H9 (cell line): ENCODE results near the gene SLC30A1. TPM values are rescaled to one million over a fixed set of nuclear protein-coding genes. Genes with fewer than 3 reads are reported as not detected.

Source experiments
- DNase-seq: peaks from one replicate; pipeline ENCODE4 v3.0.0-alpha.2; 2017
- H2AFZ ChIP-seq: one replicate; pipeline ENCODE4 v1.6.1; 2013; ENCODE audit warnings: mild to moderate bottlenecking, low read length, control low read depth, moderate library complexity
- H2AK5ac ChIP-seq: 2 replicates; pipeline ENCODE4 v1.6.1; 2013; ENCODE audit warnings: low read length, control low read depth, mixed read lengths; ENCODE audit not compliant: insufficient read length
- H2BK120ac ChIP-seq: one replicate; pipeline ENCODE4 v1.6.1; 2013; ENCODE audit warnings: low read depth, mild to moderate bottlenecking, low read length, control low read depth, inconsistent platforms; ENCODE audit not compliant: poor library complexity, severe bottlenecking
- H2BK12ac ChIP-seq: 2 replicates; pipeline ENCODE4 v1.6.1; 2013; ENCODE audit warnings: low read length, control low read depth, mixed read lengths, low read depth; ENCODE audit not compliant: insufficient read length
- H2BK15ac ChIP-seq: 2 replicates; pipeline ENCODE4 v1.6.1; 2013; ENCODE audit warnings: low read depth, low read length, control low read depth
- H2BK20ac ChIP-seq: one replicate; pipeline ENCODE4 v1.6.1; 2013; ENCODE audit warnings: low read depth, mild to moderate bottlenecking, low read length, control low read depth, inconsistent platforms; ENCODE audit not compliant: poor library complexity, severe bottlenecking
- H2BK5ac ChIP-seq: 2 replicates; pipeline ENCODE4 v1.6.1; 2013; ENCODE audit warnings: low read length, control low read depth, mixed read lengths; ENCODE audit not compliant: insufficient read length
- H3K14ac ChIP-seq: 2 replicates; pipeline ENCODE4 v1.6.1; 2013; ENCODE audit warnings: low read length, control low read depth; ENCODE audit not compliant: insufficient read depth
- H3K18ac ChIP-seq: 2 replicates; pipeline ENCODE4 v1.6.1; 2013; ENCODE audit warnings: low read depth, mild to moderate bottlenecking, mixed read lengths, low read length, control low read depth; ENCODE audit not compliant: insufficient read length
- H3K23ac ChIP-seq: 2 replicates; pipeline ENCODE4 v1.6.1; 2013; ENCODE audit warnings: low read length, control low read depth, mixed read lengths, low read depth; ENCODE audit not compliant: insufficient read length
- H3K23me2 ChIP-seq: 2 replicates; pipeline ENCODE4 v1.6.1; 2013; ENCODE audit warnings: low read depth, mild to moderate bottlenecking, mixed read lengths, low read length, control low read depth; ENCODE audit not compliant: insufficient read length, poor library complexity, severe bottlenecking
- H3K27ac ChIP-seq: 2 replicates; pipeline ENCODE4 v1.5.1; 2013; ENCODE audit warnings: low read length, control low read depth, mixed read lengths, low read depth; ENCODE audit not compliant: insufficient read length
- H3K27me3 ChIP-seq: 2 replicates; pipeline ENCODE4 v1.6.1; 2013; ENCODE audit warnings: low read length, control low read depth, inconsistent platforms; ENCODE audit not compliant: insufficient read depth
- H3K4ac ChIP-seq: 2 replicates; pipeline ENCODE4 v1.6.1; 2013; ENCODE audit warnings: low read depth, mild to moderate bottlenecking, control low read depth, inconsistent platforms, low read length, moderate library complexity
- H3K4me1 ChIP-seq: 2 replicates; pipeline ENCODE4 v1.6.1; 2013; ENCODE audit warnings: low read length, control low read depth, inconsistent platforms; ENCODE audit not compliant: insufficient read depth
- H3K4me2 ChIP-seq: 2 replicates; pipeline ENCODE4 v1.6.1; 2013; ENCODE audit warnings: low read length, control low read depth, mixed read lengths; ENCODE audit not compliant: insufficient read length, insufficient read depth
- H3K56ac ChIP-seq: 2 replicates; pipeline ENCODE4 v1.6.1; 2013; ENCODE audit warnings: low read depth, mild to moderate bottlenecking, mixed read lengths, low read length, control low read depth; ENCODE audit not compliant: insufficient read length
- H3K79me1 ChIP-seq: 2 replicates; pipeline ENCODE4 v1.6.1; 2013; ENCODE audit warnings: low read depth, mild to moderate bottlenecking, moderate library complexity, low read length, control low read depth, inconsistent platforms; ENCODE audit not compliant: insufficient read depth, poor library complexity, severe bottlenecking
- H3K79me2 ChIP-seq: 2 replicates; pipeline ENCODE4 v1.6.1; 2013; ENCODE audit warnings: low read length, control low read depth, inconsistent platforms; ENCODE audit not compliant: insufficient read depth
- H3K9ac ChIP-seq: 2 replicates; pipeline ENCODE4 v1.6.1; 2013; ENCODE audit warnings: low read length, control low read depth, mixed read lengths; ENCODE audit not compliant: insufficient read length; ENCODE audit errors: extremely low read depth
- H3K9me3 ChIP-seq: one replicate; pipeline ENCODE4 v1.6.1; 2013; ENCODE audit warnings: low read depth, low read length, inconsistent platforms; ENCODE audit not compliant: control insufficient read depth
- H3T11ph ChIP-seq: one replicate; pipeline ENCODE4 v1.6.1; 2013; ENCODE audit warnings: mild to moderate bottlenecking, low read length, control low read depth, inconsistent platforms
- H4K20me1 ChIP-seq: one replicate; pipeline ENCODE4 v1.6.1; 2013; ENCODE audit not compliant: control insufficient read depth, insufficient read length, insufficient read depth
- H4K5ac ChIP-seq: 2 replicates; pipeline ENCODE4 v1.6.1; 2013; ENCODE audit warnings: low read depth, mild to moderate bottlenecking, mixed read lengths, low read length, control low read depth; ENCODE audit not compliant: insufficient read length
- H4K8ac ChIP-seq: replicated peaks from 2 replicates; pipeline ENCODE4 v1.6.1; 2013; ENCODE audit warnings: low read length, control low read depth, mixed read lengths, low read depth; ENCODE audit not compliant: insufficient read length
- H4K91ac ChIP-seq: 2 replicates; pipeline ENCODE4 v1.6.1; 2013; ENCODE audit warnings: low read depth, mild to moderate bottlenecking, moderate library complexity, mixed read lengths, low read length, control low read depth; ENCODE audit not compliant: insufficient read length
- H3K27ac Mint-ChIP-seq, 3 experiments: 2 replicates in 2 of 3; 3 replicates in 1 of 3; pipeline ENCODE4 v1.8.0; 2020 to 2021; ENCODE audit warnings: mixed read lengths in 3 of 3, mild to moderate bottlenecking in 1 of 3, moderate library complexity in 1 of 3
- H3K27me3 Mint-ChIP-seq: 2 replicates; pipeline ENCODE4 v1.8.0; 2021; ENCODE audit warnings: low read depth, mild to moderate bottlenecking, moderate library complexity, mixed read lengths
- H3K36me3 Mint-ChIP-seq, 3 experiments: 2 replicates in 2 of 3; 3 replicates in 1 of 3; pipeline ENCODE4 v1.8.0; 2020 to 2021; ENCODE audit warnings: low read depth in 3 of 3, mixed read lengths in 3 of 3; ENCODE audit not compliant: insufficient read depth in 1 of 3
- H3K4me1 Mint-ChIP-seq, 2 experiments: 2 replicates each; pipeline ENCODE4 v1.8.0; 2020; ENCODE audit warnings: mixed read lengths in 2 of 2
- H3K4me3 Mint-ChIP-seq, 2 experiments: 2 replicates in 1 of 2; 3 replicates in 1 of 2; pipeline ENCODE4 v1.8.0; 2020 to 2021; ENCODE audit warnings: mild to moderate bottlenecking in 2 of 2, mixed read lengths in 2 of 2, moderate library complexity in 1 of 2
- H3K9me3 Mint-ChIP-seq, 2 experiments: 2 replicates in 1 of 2; 3 replicates in 1 of 2; pipeline ENCODE4 v1.8.0; 2020; ENCODE audit warnings: mild to moderate bottlenecking in 2 of 2, mixed read lengths in 2 of 2, moderate library complexity in 1 of 2
- WGBS: extraction: QIAGEN DNeasy Blood & Tissue Kit; methylation state at CpG from one replicate; pipeline ENCODE4 v1.1.7; 2013; ENCODE audit warnings: missing lambda C conversion rate, low lambda C conversion rate, mixed read lengths; ENCODE audit not compliant: insufficient read length; ENCODE audit errors: extremely low coverage; 5-methylcytosine and 5-hydroxymethylcytosine counted together
- total RNA-seq: library from RNA; stranded (reverse); gene quantifications from 2 replicates; pipeline ENCODE4 v1.2.1, GENCODE V29; 2021
- TF ChIP-seq, protein P1 (sequence below): fragments of 200-600 bp; sonication (generic); conservative IDR thresholded peaks from 3 replicates; pipeline ENCODE4 v1.8.0; 2021; ENCODE audit warnings: antibody characterized with exemption, mild to moderate bottlenecking

Gene SLC30A1
- total RNA-seq, 1 experiment from 2014 or later, result 17.1 TPM

DNA sequence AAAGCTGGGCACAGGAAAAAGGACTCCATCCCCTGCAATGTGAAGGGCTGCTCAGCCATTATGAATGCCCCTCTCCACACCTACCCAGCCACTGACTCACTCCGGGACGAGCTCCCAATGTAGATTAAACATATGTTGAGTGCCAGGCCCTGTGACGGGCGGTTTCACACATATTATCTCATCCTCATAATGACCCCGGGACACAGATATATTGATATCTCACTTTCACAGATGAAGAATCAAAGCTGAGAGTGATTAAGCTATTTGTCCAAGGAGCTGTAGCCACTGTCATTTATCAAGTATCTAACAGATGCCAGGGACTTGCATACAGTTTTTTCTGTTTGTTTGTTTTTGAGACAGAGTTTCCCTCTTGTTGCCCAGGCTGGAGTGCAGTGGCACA, 35.0 kb upstream of the SLC30A1 start:
- H4K91ac ChIP-seq, result no peak overlapping the region
- H2BK15ac ChIP-seq, result no peak overlapping the region
- H3K56ac ChIP-seq, result no peak overlapping the region
- TF ChIP-seq, protein P1, sequence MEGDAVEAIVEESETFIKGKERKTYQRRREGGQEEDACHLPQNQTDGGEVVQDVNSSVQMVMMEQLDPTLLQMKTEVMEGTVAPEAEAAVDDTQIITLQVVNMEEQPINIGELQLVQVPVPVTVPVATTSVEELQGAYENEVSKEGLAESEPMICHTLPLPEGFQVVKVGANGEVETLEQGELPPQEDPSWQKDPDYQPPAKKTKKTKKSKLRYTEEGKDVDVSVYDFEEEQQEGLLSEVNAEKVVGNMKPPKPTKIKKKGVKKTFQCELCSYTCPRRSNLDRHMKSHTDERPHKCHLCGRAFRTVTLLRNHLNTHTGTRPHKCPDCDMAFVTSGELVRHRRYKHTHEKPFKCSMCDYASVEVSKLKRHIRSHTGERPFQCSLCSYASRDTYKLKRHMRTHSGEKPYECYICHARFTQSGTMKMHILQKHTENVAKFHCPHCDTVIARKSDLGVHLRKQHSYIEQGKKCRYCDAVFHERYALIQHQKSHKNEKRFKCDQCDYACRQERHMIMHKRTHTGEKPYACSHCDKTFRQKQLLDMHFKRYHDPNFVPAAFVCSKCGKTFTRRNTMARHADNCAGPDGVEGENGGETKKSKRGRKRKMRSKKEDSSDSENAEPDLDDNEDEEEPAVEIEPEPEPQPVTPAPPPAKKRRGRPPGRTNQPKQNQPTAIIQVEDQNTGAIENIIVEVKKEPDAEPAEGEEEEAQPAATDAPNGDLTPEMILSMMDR, result no peak
- no peak overlapping the region for H3K4ac ChIP-seq
- whole genome bisulfite sequencing, result no CpG with 5 or more reads among the region's 5 CpGs
- Mint-ChIP-seq H3K4me1 (peaks cover 0 to 14% of the 10 kb centered on the region in 2 experiments; a peak in 2 of 4 replicates), H3K4me3 (no peak overlapping the region), H3K9me3 (no peaks in the 10 kb centered on the region), H3K27ac (no peak overlapping the region), H3K36me3 (no peaks in the 10 kb centered on the region), H3K27me3 (no peaks in the 10 kb centered on the region)
- H3K9me3 ChIP-seq, result no peaks in the 10 kb centered on the region
- H2BK120ac ChIP-seq, result no peak overlapping the region
- no peaks in the 10 kb centered on the region for H4K20me1 ChIP-seq
- no peak overlapping the region for H2AFZ ChIP-seq
- H3K79me1 ChIP-seq, result no peaks in the 10 kb centered on the region
- H3K9ac ChIP-seq, result no peak overlapping the region
- no peak overlapping the region for H4K8ac ChIP-seq
- H2BK20ac ChIP-seq, result no peak overlapping the region
- no peak overlapping the region for H3K23ac ChIP-seq
- H3K4me1 ChIP-seq, result no peaks in the 10 kb centered on the region
- no peak for DNase-seq
- H2BK12ac ChIP-seq, result no peak overlapping the region
- H3T11ph ChIP-seq, result no peak overlapping the region
- no peak overlapping the region for H2BK5ac ChIP-seq
- no peak overlapping the region for H2AK5ac ChIP-seq
- H3K18ac ChIP-seq, result no peak overlapping the region
- no peak overlapping the region for H4K5ac ChIP-seq
- no peaks in the 10 kb centered on the region for H3K27me3 ChIP-seq
- no peaks in the 10 kb centered on the region for H3K79me2 ChIP-seq
- no peaks in the 10 kb centered on the region for H3K23me2 ChIP-seq
- H3K14ac ChIP-seq, result no peak overlapping the region; the same call in 1 of the 2 replicates
- no peak overlapping the region for H3K4me2 ChIP-seq
- no peak overlapping the region for H3K27ac ChIP-seq
